Esophagus muscularis mucosa (tissue), 4 donors: ENCODE measurements around the gene OSBPL2.

ENCODE experiments used
- EP300 ChIP-seq: sonication (generic); formaldehyde crosslinking; IDR thresholded peaks from one replicate; pipeline ENCODE4 v1.6.1; 2017; ENCODE audit warnings: antibody characterized with exemption
- POLR2A ChIP-seq: fragments of 450-650 bp; IDR thresholded peaks from one replicate; pipeline ENCODE4 v1.6.1; 2017; ENCODE audit warnings: antibody characterized with exemption, moderate library complexity, mild to moderate bottlenecking, low read depth
- TF ChIP-seq, protein P1 (sequence below), 3 experiments: fragments of 200-600 bp in 2 of 3; fragments of 450-650 bp in 1 of 3; sonication (generic) in 2 of 3; IDR thresholded peaks; one replicate each; pipeline ENCODE4 v1.5.1; 2017 to 2019; ENCODE audit warnings: antibody characterized with exemption in 3 of 3, mild to moderate bottlenecking in 2 of 3, moderate library complexity in 1 of 3

DNA sequence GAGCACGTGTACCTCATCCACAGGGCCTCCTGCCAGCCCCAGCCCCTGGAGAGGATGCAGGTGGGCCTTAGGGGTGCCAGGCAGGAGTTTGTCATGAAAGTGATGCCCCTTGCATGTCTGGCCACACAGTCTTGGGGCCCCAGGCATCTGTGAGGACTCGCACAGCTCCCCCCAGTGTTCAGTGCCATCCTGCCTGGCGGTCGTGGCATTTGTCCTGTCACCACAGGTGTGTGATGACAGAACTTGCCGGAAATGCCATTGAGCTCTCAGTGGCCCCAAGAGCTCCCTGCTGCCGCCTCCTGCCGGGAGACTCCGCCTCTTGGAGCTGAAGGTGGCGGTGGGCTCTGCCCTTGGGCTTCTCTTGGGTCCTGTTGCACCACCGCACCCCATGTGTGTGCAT lies 33.9 kb downstream of the OSBPL2 start:
- TF ChIP-seq, protein P1, sequence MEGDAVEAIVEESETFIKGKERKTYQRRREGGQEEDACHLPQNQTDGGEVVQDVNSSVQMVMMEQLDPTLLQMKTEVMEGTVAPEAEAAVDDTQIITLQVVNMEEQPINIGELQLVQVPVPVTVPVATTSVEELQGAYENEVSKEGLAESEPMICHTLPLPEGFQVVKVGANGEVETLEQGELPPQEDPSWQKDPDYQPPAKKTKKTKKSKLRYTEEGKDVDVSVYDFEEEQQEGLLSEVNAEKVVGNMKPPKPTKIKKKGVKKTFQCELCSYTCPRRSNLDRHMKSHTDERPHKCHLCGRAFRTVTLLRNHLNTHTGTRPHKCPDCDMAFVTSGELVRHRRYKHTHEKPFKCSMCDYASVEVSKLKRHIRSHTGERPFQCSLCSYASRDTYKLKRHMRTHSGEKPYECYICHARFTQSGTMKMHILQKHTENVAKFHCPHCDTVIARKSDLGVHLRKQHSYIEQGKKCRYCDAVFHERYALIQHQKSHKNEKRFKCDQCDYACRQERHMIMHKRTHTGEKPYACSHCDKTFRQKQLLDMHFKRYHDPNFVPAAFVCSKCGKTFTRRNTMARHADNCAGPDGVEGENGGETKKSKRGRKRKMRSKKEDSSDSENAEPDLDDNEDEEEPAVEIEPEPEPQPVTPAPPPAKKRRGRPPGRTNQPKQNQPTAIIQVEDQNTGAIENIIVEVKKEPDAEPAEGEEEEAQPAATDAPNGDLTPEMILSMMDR (IDR thresholded peaks at IDR 0.05) = no peak
- TF ChIP-seq POLR2A = no peak
- no peak for TF ChIP-seq EP300
